ENCODE data around the gene TNP2. TPM values are rescaled to one million over a fixed set of nuclear protein-coding genes. Genes with fewer than 3 reads are reported as not detected.

Gene TNP2
- total and polyA plus RNA-seq, 12 donors = not detected

GRCh38 chr16:11239644-11240632 is 29.2 kb downstream of the TNP2 start:
- peak overlapping the region in 9 of 10 donors; percentile 31 to 85 (median 77) for H3K27ac ChIP-seq
- H3K4me1 ChIP-seq = peaks cover 0 to 34% (median 0%) of the 10 kb centered on the region in 9 donors
- no peaks in the 10 kb centered on the region for H3K36me3 ChIP-seq
- DNase-seq (no peak), ATAC-seq (no peak)
- H3K9me3 ChIP-seq = no peaks in the 10 kb centered on the region
- H3K27me3 ChIP-seq = no peaks in the 10 kb centered on the region
- peak overlapping the region in 3 of 10 donors; percentile 6 to 27 (median 17) for H3K4me3 ChIP-seq
- 74 to 80% methylated on average over 10 of the region's 10 CpGs for WGBS, 2 donors
- intact Hi-C loops (cut with DNase I) = loop anchor here in 1 of 10 donors (10.0 kb wide), 1 partner anchor 65 kb away; no protein-coding TSS in a partner anchor
- no peak for TF ChIP-seq CTCF (IDR thresholded peaks at IDR 0.05)

GRCh38 chr16:11238272-11239202 is 30.6 kb downstream of the TNP2 start:
- Histone ChIP-seq H3K4me1 (peaks cover 0 to 46% (median 0%) of the 10 kb centered on the region in 9 donors), H3K9me3 (no peaks in the 10 kb centered on the region), H3K36me3 (no peaks in the 10 kb centered on the region), H3K27me3 (peaks cover 0 to 3% (median 0%) of the 10 kb centered on the region in 7 donors), H3K27ac (no peak overlapping the region), H3K4me3 (no peak overlapping the region)
- no peak for DNase-seq
- intact Hi-C loops (cut with DNase I) = loop anchor here in 1 of 10 donors (10.0 kb wide), 1 partner anchor 64 kb away; no protein-coding TSS in a partner anchor
- no peak for TF ChIP-seq CTCF (IDR thresholded peaks at IDR 0.05)
- ATAC-seq = no peak
- WGBS, 2 donors = 96% methylated on average over 15 of the region's 15 CpGs

- intact Hi-C loops (cut with DNase I) = loop anchor here in 1 of 10 donors (10.0 kb wide), 1 partner anchor 62 kb away; no protein-coding TSS in a partner anchor
- peaks cover 0 to 9% (median 0%) of the 10 kb centered on the region in 7 donors for H3K27me3 ChIP-seq
- no peaks in the 10 kb centered on the region for H3K9me3 ChIP-seq
- 75 to 79% methylated on average over 10 of the region's 10 CpGs for WGBS, 2 donors
- no peak overlapping the region for H3K4me3 ChIP-seq
- no peak for TF ChIP-seq CTCF (IDR thresholded peaks at IDR 0.05)
- ATAC-seq (no peak), DNase-seq (no peak)
- no peak overlapping the region for H3K27ac ChIP-seq
- H3K4me1 ChIP-seq = peaks cover 0 to 63% (median 9%) of the 10 kb centered on the region in 9 donors
- no peaks in the 10 kb centered on the region for H3K36me3 ChIP-seq
These were observed 32.5 kb downstream of the TNP2 start for GRCh38 chr16:11236461-11237254.

Measured in heart right ventricle (tissue), 16 donors.